NCI-H2081 treated with DMSO at 0.1 percent for 48 hours (cell line): ENCODE results near the gene USP5.

ENCODE experiments used
- DNase-seq: peaks from one replicate; lab custom pipeline; 2025; lab: John Stamatoyannopoulos, UW

Gene USP5

DNA sequence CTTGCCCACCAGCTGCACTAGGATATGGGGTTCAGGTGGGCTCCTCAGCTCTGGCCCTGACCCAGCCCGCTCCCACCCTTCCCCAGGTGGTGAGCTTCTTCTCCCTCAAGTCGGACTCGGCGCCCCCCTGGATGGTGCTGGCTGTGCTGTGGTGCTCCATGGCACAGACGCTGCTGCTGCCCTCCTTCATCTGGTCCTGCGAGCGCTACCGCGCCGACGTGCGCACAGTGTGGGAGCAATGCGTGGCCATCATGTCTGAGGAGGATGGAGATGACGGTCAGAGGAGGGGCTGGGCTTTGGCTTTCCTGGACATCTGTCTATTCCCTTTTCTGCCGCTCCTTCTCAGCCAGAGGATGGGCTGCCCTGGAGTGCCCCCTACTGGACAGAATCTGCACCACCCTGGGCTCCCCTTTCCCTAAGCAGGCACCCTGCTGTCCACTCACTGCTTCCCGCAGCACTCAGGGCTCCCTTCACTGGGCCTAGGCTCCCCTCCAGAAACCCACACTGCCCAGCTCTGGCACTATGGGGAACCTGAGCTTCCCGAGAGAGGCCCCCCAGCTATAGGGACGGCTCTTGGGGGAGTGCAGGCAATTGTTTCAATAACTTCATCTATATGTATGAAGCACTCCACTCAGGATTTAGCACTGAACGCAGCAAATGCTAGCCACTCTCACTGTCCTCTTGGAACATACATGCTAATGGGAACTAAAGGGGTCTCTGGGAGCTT is 26.4 kb upstream of the USP5 start:
- DNase-seq, result peak; percentile 60

- no peak for DNase-seq
Measured at GRCh38 chr12:6826125-6826733, 25.7 kb upstream of the USP5 start.

- no peak for DNase-seq
Measured at GRCh38 chr12:6826734-6827436, 25.1 kb upstream of the USP5 start.

- peak; percentile 44 for DNase-seq
Measured at GRCh38 chr12:6827437-6827911, 24.5 kb upstream of the USP5 start.

DNA sequence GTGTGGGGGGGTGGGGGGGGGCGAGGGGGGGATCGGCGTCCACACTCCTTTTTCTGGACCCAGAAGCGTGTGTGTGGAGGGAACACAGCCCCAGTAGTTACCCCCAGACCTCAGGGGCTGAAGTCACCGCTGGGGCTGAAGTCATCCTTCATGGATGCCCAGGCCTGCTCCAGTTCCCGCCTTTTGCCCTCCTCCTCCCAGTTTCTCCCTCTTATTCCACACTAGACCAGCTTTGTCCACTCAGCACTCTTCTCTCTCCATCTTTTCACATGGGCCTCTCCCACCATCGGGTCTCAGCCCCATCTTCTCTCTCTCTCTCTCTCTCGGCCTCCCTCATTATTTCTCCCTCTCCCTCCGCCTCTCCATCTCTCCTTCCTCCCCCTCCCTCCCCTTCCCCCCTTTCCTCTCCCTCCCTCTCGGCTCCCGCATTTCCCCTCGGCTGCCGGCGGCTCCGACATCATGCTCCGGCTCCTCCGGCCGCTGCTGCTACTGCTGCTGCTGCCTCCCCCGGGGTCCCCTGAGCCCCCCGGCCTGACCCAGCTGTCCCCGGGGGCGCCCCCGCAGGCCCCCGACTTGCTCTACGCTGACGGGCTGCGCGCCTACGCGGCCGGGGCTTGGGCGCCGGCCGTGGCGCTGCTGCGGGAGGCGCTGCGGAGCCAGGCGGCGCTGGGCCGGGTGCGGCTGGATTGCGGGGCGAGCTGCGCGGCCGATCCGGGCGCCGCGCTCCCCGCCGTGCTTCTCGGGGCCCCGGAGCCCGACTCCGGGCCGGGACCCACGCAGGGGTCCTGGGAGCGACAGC is 23.8 kb upstream of the USP5 start, which contains the start of gene P3H3:
TSS of gene P3H3 (plus strand) at position 426 of the 799 bp plus-strand sequence. CDS start at position 460, 34 bp downstream.
- no peak for DNase-seq

GRCh38 chr12:6828781-6829535 is 23.0 kb upstream of the USP5 start:
- DNase-seq, result no peak

DNA sequence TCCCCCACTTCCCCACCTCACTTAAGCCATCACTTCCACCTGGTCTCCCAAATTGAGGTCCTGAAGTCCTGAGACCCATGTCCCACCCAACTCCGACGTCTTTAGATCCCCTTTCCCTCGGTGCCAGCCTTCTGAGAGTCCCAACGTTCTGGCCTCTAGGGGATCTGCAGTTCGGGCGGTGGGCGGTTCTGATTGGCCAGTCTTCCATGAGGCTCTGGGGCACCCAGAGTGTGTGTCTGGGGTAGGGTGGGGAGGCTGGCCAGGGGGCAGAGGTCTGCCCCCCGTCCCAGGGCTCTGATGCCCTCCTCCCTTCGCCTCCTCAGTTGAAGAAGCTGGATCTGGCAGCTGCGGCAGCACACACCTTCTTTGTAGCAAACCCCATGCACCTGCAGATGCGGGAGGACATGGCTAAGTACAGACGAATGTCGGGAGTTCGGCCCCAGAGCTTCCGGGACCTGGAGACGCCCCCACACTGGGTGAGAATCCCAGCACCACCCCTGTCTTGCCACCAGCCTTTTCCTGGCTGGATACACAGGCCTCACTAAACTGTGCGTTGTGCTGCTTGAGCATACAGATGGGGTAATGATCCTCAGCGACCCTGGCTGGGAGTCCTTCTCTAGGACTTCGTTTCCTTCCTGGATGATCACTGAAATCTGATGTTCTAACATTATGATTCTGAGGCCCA is 22.3 kb upstream of the USP5 start:
- no peak for DNase-seq

GRCh38 chr12:6830286-6830890 is 21.6 kb upstream of the USP5 start:
- no peak for DNase-seq

- no peak for DNase-seq
Measured at GRCh38 chr12:6830999-6831398, 21.0 kb upstream of the USP5 start.

GRCh38 chr12:6831450-6831995 is 20.4 kb upstream of the USP5 start:
- no peak for DNase-seq

DNA sequence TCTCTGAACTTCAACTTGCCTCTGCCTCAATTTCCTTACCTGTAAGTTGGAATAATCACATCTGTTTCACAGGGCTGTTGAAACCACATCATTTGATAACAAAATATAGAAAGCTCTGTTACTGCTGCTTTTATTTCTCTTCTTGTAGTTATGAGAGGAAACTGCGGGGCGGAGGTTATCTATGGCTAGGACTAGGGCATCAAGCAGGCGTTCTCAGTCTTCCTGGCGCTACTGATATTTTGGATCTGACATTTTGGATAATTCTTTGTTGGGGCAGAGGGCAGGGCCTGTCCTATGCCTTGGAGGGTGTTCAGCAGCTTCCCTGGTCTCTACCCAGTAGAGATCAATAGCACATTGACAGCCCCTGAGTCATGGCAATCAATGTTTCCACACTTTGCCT is 19.8 kb upstream of the USP5 start:
- no peak for DNase-seq

GRCh38 chr12:6833189-6833890 is 18.6 kb upstream of the USP5 start:
- DNase-seq, result no peak

- DNase-seq, result no peak
Measured at GRCh38 chr12:6834254-6834653, 17.7 kb upstream of the USP5 start.

- no peak for DNase-seq
Measured at GRCh38 chr12:6834873-6835272, 17.1 kb upstream of the USP5 start.

DNA sequence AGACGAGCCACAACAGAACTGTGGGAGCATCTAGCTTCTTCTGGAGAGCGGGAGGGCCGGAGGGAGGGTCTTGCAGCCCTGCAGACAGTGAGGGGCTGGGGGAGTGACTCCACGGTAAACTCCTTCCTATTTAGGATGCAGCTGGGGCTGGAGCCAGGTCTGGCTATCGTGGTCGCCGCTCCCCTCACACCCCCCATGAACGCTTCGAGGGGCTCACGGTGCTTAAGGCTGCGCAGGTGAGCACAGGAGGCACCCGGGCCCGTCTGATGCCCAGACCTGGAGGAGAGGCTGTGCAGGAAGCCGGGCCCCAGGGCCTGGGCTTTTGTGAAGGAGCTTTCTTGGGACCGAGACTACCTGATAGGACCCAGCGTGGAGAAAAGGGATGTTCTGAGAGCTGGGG is 15.1 kb upstream of the USP5 start:
- DNase-seq, result no peak

DNA sequence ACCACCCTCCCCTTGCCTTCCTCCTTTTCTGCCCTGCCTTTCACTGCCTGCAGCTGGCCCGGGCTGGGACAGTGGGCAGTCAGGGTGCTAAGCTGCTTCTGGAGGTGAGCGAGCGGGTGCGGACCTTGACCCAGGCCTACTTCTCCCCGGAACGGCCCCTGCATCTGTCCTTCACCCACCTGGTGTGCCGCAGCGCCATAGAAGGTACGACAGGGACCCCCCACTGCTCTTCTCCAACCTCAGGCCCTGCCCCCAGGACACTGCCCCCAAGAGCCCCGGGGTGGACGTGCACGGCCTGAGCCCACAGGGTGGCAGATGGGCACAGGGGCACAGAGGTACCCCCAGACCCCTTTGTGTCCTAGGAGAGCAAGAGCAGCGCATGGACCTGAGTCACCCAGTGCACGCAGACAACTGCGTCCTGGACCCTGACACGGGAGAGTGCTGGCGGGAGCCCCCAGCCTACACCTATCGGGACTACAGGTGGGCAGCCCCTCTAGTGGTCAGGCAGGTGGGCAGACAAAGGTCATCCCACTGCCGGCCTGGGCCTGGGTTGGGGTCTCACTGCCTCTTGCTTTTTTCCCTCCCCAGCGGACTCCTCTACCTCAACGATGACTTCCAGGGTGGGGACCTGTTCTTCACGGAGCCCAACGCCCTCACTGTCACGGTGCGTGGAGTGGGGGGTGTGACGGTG is 14.4 kb upstream of the USP5 start:
- no peak for DNase-seq

- DNase-seq, result no peak
Measured at GRCh38 chr12:6838854-6839253, 13.1 kb upstream of the USP5 start.

DNA sequence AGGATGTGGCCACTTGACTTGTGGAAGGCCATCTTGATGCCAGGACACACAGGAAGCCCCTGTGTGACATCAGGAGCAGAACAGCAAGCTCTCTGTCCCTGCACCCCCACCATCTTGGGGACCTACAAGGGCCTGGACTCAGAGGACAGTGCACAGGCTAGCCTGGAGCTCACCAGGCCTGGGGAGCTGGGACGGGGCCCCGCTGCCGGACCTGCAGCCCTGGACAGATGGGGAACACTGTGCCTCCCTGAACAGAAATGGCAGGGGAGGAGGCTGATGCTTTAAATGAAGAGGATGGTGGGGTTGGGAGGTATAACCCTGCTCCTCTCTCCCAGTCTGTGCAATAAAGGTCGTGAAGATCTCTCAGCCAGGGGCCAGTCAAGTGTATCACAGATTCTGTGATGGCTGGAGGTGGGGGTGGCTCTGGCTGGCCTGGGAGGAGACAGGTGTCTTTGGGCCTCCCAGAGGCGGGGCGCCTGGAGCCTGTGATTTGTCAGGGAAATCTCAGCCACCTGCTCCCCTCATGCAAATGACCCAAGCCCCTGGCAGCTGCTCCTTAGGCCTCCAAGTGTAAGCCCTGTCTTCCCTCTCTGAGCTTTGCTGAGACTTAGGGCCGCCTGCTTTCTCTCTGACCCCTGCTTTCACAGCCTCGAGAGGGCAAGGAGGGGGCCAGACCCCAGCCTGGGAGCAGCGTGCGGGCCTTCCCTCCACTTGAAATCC is 12.3 kb upstream of the USP5 start:
- no peak for DNase-seq
